K562 (cell line): ENCODE data around the gene ANK3. TPM values are rescaled to one million over a fixed set of nuclear protein-coding genes. Genes with fewer than 3 reads are reported as not detected.
A peak's percentile ranks its signal among the peaks of the same experiment; 100 is the strongest.

Experiments
- ATAC-seq: fragments of 200-7000 bp; cut with Tn5 transposase; 3 replicates; pipeline ENCODE4 v1.9.1; 2020; ENCODE audit warnings: moderate library complexity
- BruUV-seq: library from RNA; stranded (reverse); fragments of 400-500 nt; replicated peaks from 2 replicates; lab custom pipeline; 2021; lab: Mats Ljungman, UMichigan
- CTCF ChIA-PET: fragments of 300-600 bp; formaldehyde crosslinking; extraction: SDS; loops from one replicate; lab custom pipeline; 2021; ENCODE audit warnings: low intra/inter-chr PET ratio; lab: Yijun Ruan, JAX
- POLR2A ChIA-PET: fragments of 300-600, 350-650 bp; sonication (Branson Sonifier 250); formaldehyde crosslinking; extraction: SDS; loops from one replicate; lab custom pipeline; 2021; ENCODE audit warnings: antibody characterized with exemption, inconsistent platforms; lab: Yijun Ruan, JAX
- DNase-seq, 4 experiments: peaks; one replicate each; pipeline versions ENCODE4 v3.0.0 to v3.0.0-alpha.2; 2011 to 2018; ENCODE audit warnings: low spot score in 3 of 4, mixed read lengths in 3 of 4; ENCODE audit errors: extremely low read depth in 1 of 4
- FAIRE-seq: peaks from 2 replicates; lab custom pipeline; 2011; peaks lifted over from hg19 to GRCh38; lab: Jason Lieb, UNC
- H2AFZ ChIP-seq: 2 replicates; pipeline ENCODE4 v1.6.0; 2011; ENCODE audit warnings: low read depth, low read length, control low read depth, inconsistent platforms
- H3K27ac ChIP-seq: fragments of 200-600 bp; 3 replicates; pipeline ENCODE4 v1.8.0; 2011; ENCODE audit warnings: low read depth, mild to moderate bottlenecking, control low read depth, inconsistent platforms, low read length, moderate library complexity, mixed read lengths; ENCODE audit errors: extremely low read depth
- H3K27me3 ChIP-seq, 2 experiments: fragments of 300-600 bp in 1 of 2; 2 replicates in 1 of 2; 3 replicates in 1 of 2; pipeline versions ENCODE4 v1.6.0 to v1.8.0; 2011; ENCODE audit warnings: inconsistent platforms in 2 of 2, low read length in 2 of 2, mild to moderate bottlenecking in 1 of 2, mixed read lengths in 1 of 2, moderate library complexity in 1 of 2; ENCODE audit not compliant: control insufficient read depth in 2 of 2, insufficient read depth in 2 of 2
- H3K36me3 ChIP-seq: fragments of 300-600 bp; 3 replicates; pipeline ENCODE4 v1.8.0; 2011; ENCODE audit warnings: mild to moderate bottlenecking, low read length, inconsistent platforms; ENCODE audit not compliant: control insufficient read depth, insufficient read depth
- H3K4me1 ChIP-seq, 2 experiments: fragments of 200-600 bp in 1 of 2; replicated peaks in 1 of 2; 2 replicates in 1 of 2; 3 replicates in 1 of 2; pipeline versions ENCODE4 v1.5.1 to v1.8.0; 2011; ENCODE audit warnings: inconsistent platforms in 2 of 2, low read length in 2 of 2, mild to moderate bottlenecking in 1 of 2, mixed read lengths in 1 of 2, moderate library complexity in 1 of 2; ENCODE audit not compliant: control insufficient read depth in 2 of 2, insufficient read depth in 2 of 2
- H3K4me2 ChIP-seq: 2 replicates; pipeline ENCODE4 v1.6.1; 2011; ENCODE audit warnings: low read length, control low read depth, inconsistent platforms, mixed read lengths; ENCODE audit not compliant: insufficient read depth
- H3K4me3 ChIP-seq: fragments of 200-600 bp; sonication (generic), shearing (Covaris generic); 2 replicates; pipeline ENCODE4 v1.5.1; 2016; ENCODE audit warnings: control low read depth, inconsistent platforms
- H3K79me2 ChIP-seq: fragments of 200-600 bp; 3 replicates; pipeline ENCODE4 v1.8.0; 2011; ENCODE audit warnings: low read length, inconsistent platforms; ENCODE audit not compliant: control insufficient read depth, insufficient read depth
- H3K9ac ChIP-seq, 2 experiments: 2 replicates each; pipeline versions ENCODE4 v1.6.0 to v1.6.1; 2011; ENCODE audit warnings: low read depth in 2 of 2, low read length in 2 of 2, control low read depth in 1 of 2, inconsistent platforms in 1 of 2, mild to moderate bottlenecking in 1 of 2, mixed read lengths in 1 of 2; ENCODE audit not compliant: insufficient read depth in 1 of 2
- H3K9me1 ChIP-seq: one replicate; pipeline ENCODE4 v1.6.0; 2011; ENCODE audit warnings: inconsistent platforms, mild to moderate bottlenecking, low read length, moderate library complexity; ENCODE audit not compliant: control insufficient read depth, insufficient read depth
- H3K9me3 ChIP-seq: replicated peaks from 2 replicates; pipeline ENCODE4 v1.5.1; 2011; ENCODE audit warnings: low read depth, low read length, inconsistent platforms; ENCODE audit not compliant: control insufficient read depth, insufficient read depth
- H4K20me1 ChIP-seq: replicated peaks from 2 replicates; pipeline ENCODE4 v1.6.1; 2011; ENCODE audit warnings: low read length, inconsistent platforms, mixed read lengths; ENCODE audit not compliant: control insufficient read depth, insufficient read depth
- ATF1 ChIP-seq, 2 experiments: fragments of 450-650 bp in 1 of 2; IDR thresholded peaks; 2 replicates each; pipeline ENCODE4 v1.6.1; 2016; ENCODE audit warnings: missing compliant biosample characterization in 1 of 2, missing genetic modification characterization in 1 of 2
- BRD9 ChIP-seq: fragments of 450-650 bp; IDR thresholded peaks from 2 replicates; pipeline ENCODE4 v1.6.1; 2018; ENCODE audit warnings: low read depth; ENCODE audit not compliant: partially characterized antibody
- C11orf30 ChIP-seq: fragments of 450-650 bp; IDR thresholded peaks from 2 replicates; pipeline ENCODE4 v1.6.1; 2016; ENCODE audit warnings: low read depth, mild to moderate bottlenecking
- CBFA2T2 ChIP-seq: fragments of 450-650 bp; conservative IDR thresholded peaks from 2 replicates; pipeline ENCODE4 v1.6.1; 2017; ENCODE audit warnings: mild to moderate bottlenecking
- DDX20 ChIP-seq: fragments of 450-650 bp; IDR thresholded peaks from 2 replicates; pipeline ENCODE4 v1.6.1; 2016; ENCODE audit warnings: missing genetic modification characterization, low read depth, mild to moderate bottlenecking, missing compliant biosample characterization, moderate library complexity
- MAFF ChIP-seq: IDR thresholded peaks from 2 replicates; pipeline ENCODE4 v1.6.1; 2012; ENCODE audit warnings: low read length, improper control_type of control experiment
- MAFG ChIP-seq: fragments of 450-650 bp; conservative IDR thresholded peaks from 2 replicates; pipeline ENCODE4 v1.6.1; 2016; ENCODE audit warnings: missing genetic modification characterization, missing compliant biosample characterization
- MAFK ChIP-seq: IDR thresholded peaks from 2 replicates; pipeline ENCODE4 v1.6.1; 2011; ENCODE audit warnings: low read length, improper control_type of control experiment
- NFE2 ChIP-seq: IDR thresholded peaks from 2 replicates; pipeline ENCODE4 v1.6.1; 2014; ENCODE audit warnings: antibody characterized with exemption, low read depth
- NR2C2 ChIP-seq, 2 experiments: fragments of 200-800 bp in 1 of 2; sonication (Bioruptor generic) in 1 of 2; sonication (generic) in 1 of 2; formaldehyde crosslinking in 1 of 2; IDR thresholded peaks; 2 replicates each; pipeline versions ENCODE4 v1.6.1 to v1.8.0; 2016 to 2022; ENCODE audit warnings: mild to moderate bottlenecking in 1 of 2, missing compliant biosample characterization in 1 of 2, missing genetic modification characterization in 1 of 2, missing genetic modification reagents in 1 of 2
- NRF1 ChIP-seq, 2 experiments: fragments of 450-650 bp; IDR thresholded peaks in 1 of 2; conservative IDR thresholded peaks in 1 of 2; 2 replicates each; pipeline ENCODE4 v1.6.1; 2014; ENCODE audit warnings: mild to moderate bottlenecking in 2 of 2
- TAL1 ChIP-seq: fragments of 450-650 bp; IDR thresholded peaks from 2 replicates; pipeline ENCODE4 v1.6.1; 2016; ENCODE audit warnings: mild to moderate bottlenecking
- TRIM24 ChIP-seq, 2 experiments: fragments of 450-650 bp; IDR thresholded peaks; 2 replicates each; pipeline ENCODE4 v1.6.1; 2016
- ZNF584 ChIP-seq: fragments of 200-800 bp; sonication (Bioruptor generic); IDR thresholded peaks from 2 replicates; pipeline ENCODE4 v1.6.1; 2016; ENCODE audit warnings: low read depth, mild to moderate bottlenecking, missing genetic modification characterization, missing compliant biosample characterization
- ZNF717 ChIP-seq: fragments of 250-450 bp; sonication (Bioruptor Pico); IDR thresholded peaks from 2 replicates; pipeline ENCODE4 v1.5.0; 2021
- ZNF785 ChIP-seq: fragments of 250-450 bp; sonication (Bioruptor Pico); IDR thresholded peaks from 2 replicates; pipeline ENCODE4 v1.4.0; 2020; ENCODE audit warnings: mild to moderate bottlenecking
- whole genome bisulfite sequencing: fragments of 100-300 bp; shearing (Covaris generic); methylation state at CpG from one replicate; pipeline ENCODE4 v1.1.6; 2016; ENCODE audit warnings: low coverage, mixed read lengths; ENCODE audit not compliant: insufficient coverage; ENCODE audit errors: missing lambda C conversion rate; 5-methylcytosine and 5-hydroxymethylcytosine counted together
- in situ Hi-C: fragments of 300-500 bp; cut with MboI; formaldehyde crosslinking; loops from 4 replicates; pipeline ENCODE4 v1.15.0; 2018; ENCODE audit warnings: inconsistent platforms, mixed read lengths
- intact Hi-C: fragments of 100-400 bp; cut with micrococcal nuclease; formaldehyde crosslinking; loops from 2 replicates; pipeline ENCODE4 v1.14.2; 2022
- polyA plus RNA-seq, 8 experiments: library from polyadenylated mRNA; depleted of rRNA in 4 of 8; stranded (reverse) in 5 of 8; unstranded in 3 of 8; fragments of >200 nt; fragmentation: Nextera tagmentation in 2 of 8; fragmentation: Illumina TruSeq in 1 of 8; extraction: Ambion mirVana in 2 of 8; extraction: Trizol in 1 of 8; gene quantifications; 2 replicates each; pipeline versions ENCODE4 v1.2.1 to v1.2.3, GENCODE V29; 2011 to 2014; ENCODE audit warnings: inconsistent platforms in 1 of 8, missing spikeins in 1 of 8
- total RNA-seq, 7 experiments: library from RNA; depleted of rRNA in 6 of 7; stranded (reverse); fragments of >200 nt in 6 of 7; fragmentation: Illumina TruSeq in 2 of 7; extraction: Trizol in 2 of 7; gene quantifications; 2 replicates each; pipeline versions ENCODE4 v1.2.1 to v1.2.3, GENCODE V29; 2011 to 2021; ENCODE audit warnings: low replicate concordance in 1 of 7
- TF ChIP-seq, protein P1 (sequence below): IDR thresholded peaks from 3 replicates; pipeline ENCODE4 v1.6.1; 2011; ENCODE audit warnings: borderline replicate concordance, mild to moderate bottlenecking; ENCODE audit not compliant: insufficient read length, insufficient read depth

The ANK3 gene
- total and polyA plus RNA-seq, 9 of the 15 experiments (the other 6 are each of a cell fraction or from before 2014, with no cell fraction given), result 10.0 to 32.3 (median 17.9) TPM

DNA sequence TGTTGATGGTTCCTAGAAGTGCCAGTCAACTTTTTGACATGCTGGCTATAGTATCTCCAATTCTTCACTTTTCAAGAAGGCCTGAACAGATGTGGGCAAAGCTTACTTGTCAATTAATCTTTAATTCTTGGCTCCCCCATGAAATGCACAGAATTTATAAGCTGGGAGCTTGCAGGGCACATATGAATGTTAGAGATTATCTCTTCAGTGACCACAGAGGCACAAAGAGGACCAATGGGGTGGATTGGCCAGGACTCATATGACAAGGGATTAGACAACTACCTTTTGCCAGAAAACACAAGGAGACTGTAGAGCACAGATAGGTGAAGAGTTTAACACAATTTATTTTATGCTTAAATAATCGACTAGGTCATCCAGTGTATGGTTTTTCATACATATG is 361.6 kb downstream of the ANK3 start:
- H2AFZ ChIP-seq, result no peak overlapping the region
- intact Hi-C loops, result loop anchor here (10.0 kb wide), 1 partner anchor 783 kb away; no protein-coding TSS in a partner anchor
- POLR2A ChIA-PET, result interaction anchor here (0.6 kb wide), 1 partner anchor 123 kb away, joined by 3 read pairs; no protein-coding TSS in a partner anchor
- H3K4me2 ChIP-seq, result no peak overlapping the region
- FAIRE-seq, result no peak
- 3% methylated on average over 1 of the region's 1 CpG for WGBS
- no peak overlapping the region for H3K9ac ChIP-seq
- no peaks in the 10 kb centered on the region for H3K9me1 ChIP-seq
- BruUV-seq, result no TSS peak
- no peak overlapping the region for H3K4me3 ChIP-seq
- DNase-seq, result peak in 2 of 4 experiments; percentile 25 to 41
- no peaks in the 10 kb centered on the region for H3K79me2 ChIP-seq
- H3K27ac ChIP-seq, result no peak overlapping the region
- no peaks in the 10 kb centered on the region for H3K9me3 ChIP-seq
- TF ChIP-seq TAL1 (peak; percentile 25; the same call in 1 of the 2 replicates), CBFA2T2 (no peak)
- TF ChIP-seq, all 486 proteins: peak for 1
- H3K4me1 ChIP-seq, result peaks cover 3 to 15% of the 10 kb centered on the region in 2 experiments; a peak in 4 of 5 replicates
- no peak for ATAC-seq
- CTCF ChIA-PET, result no interaction called here
- H4K20me1 ChIP-seq, result no peaks in the 10 kb centered on the region
- no peaks in the 10 kb centered on the region for H3K36me3 ChIP-seq
- in situ Hi-C loops, result no loop called here
- H3K27me3 ChIP-seq, result peaks cover 3 to 8% of the 10 kb centered on the region in 2 experiments; a peak in 3 of 5 replicates

DNA sequence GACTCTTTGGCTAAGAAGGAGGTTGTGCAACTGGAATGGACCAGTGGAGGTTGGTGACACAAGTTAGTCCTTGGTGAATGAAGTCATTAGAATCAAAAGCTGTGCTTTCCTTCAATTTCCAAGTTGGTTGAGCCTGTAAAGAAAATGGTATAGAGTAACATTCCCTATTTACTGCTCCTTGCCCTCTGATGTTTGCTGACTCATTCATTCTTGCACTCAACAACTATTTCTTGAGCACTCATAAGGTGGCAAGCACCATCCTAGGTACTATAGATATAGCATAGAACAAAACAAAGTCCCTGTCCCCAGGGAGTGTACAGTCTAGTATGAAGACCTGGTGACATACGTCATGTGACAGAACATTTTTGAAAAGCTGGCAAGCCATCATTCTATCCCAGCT is 364.4 kb downstream of the ANK3 start:
- ChIA-PET CTCF (no interaction called here), POLR2A (no interaction called here)
- no peak for FAIRE-seq
- no peak overlapping the region for H2AFZ ChIP-seq
- H3K4me1 ChIP-seq, result no peaks in the 10 kb centered on the region; a peak in 1 of 5 replicates
- peaks cover 3 to 8% of the 10 kb centered on the region in 2 experiments; a peak in 3 of 5 replicates for H3K27me3 ChIP-seq
- no peak for ATAC-seq
- no TSS peak for BruUV-seq
- in situ Hi-C loops, result no loop called here
- 10% methylated on average over 1 of the region's 1 CpG for WGBS
- H3K79me2 ChIP-seq, result no peaks in the 10 kb centered on the region
- H4K20me1 ChIP-seq, result no peaks in the 10 kb centered on the region
- no peaks in the 10 kb centered on the region for H3K9me1 ChIP-seq
- H3K36me3 ChIP-seq, result no peaks in the 10 kb centered on the region
- H3K9ac ChIP-seq, result no peak overlapping the region
- H3K4me2 ChIP-seq, result no peak overlapping the region
- no peaks in the 10 kb centered on the region for H3K9me3 ChIP-seq
- no peak overlapping the region for H3K27ac ChIP-seq
- intact Hi-C loops, result loop anchor here (10.0 kb wide), 1 partner anchor 780 kb away; no protein-coding TSS in a partner anchor
- H3K4me3 ChIP-seq, result no peak overlapping the region
- DNase-seq, result no peak
- no peak for TF ChIP-seq ZNF785 (CRISPR knock-in tag)
- peak; percentile 40 for TF ChIP-seq NFE2
- TF ChIP-seq ATF1 (CRISPR knock-in tag; IDR thresholded peaks at IDR 0.05), result no peak
- no peak for TF ChIP-seq ATF1 (tag; IDR thresholded peaks at IDR 0.05)
- no peak for TF ChIP-seq DDX20 (tag)
- no peak for TF ChIP-seq ZNF584 (CRISPR knock-in tag)
- peak; percentile 43; the same call in 1 of the 2 replicates for TF ChIP-seq MAFF
- no peak for TF ChIP-seq BRD9
- TF ChIP-seq, protein P1, sequence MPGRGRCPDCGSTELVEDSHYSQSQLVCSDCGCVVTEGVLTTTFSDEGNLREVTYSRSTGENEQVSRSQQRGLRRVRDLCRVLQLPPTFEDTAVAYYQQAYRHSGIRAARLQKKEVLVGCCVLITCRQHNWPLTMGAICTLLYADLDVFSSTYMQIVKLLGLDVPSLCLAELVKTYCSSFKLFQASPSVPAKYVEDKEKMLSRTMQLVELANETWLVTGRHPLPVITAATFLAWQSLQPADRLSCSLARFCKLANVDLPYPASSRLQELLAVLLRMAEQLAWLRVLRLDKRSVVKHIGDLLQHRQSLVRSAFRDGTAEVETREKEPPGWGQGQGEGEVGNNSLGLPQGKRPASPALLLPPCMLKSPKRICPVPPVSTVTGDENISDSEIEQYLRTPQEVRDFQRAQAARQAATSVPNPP, result no peak
- TF ChIP-seq ZNF717, result no peak
- no peak for TF ChIP-seq NR2C2 (CRISPR knock-in tag; IDR thresholded peaks at IDR 0.05)
- no peak for TF ChIP-seq NR2C2 (tag; IDR thresholded peaks at IDR 0.05)
- no peak for TF ChIP-seq NRF1 (conservative IDR thresholded peaks at IDR 0.05 in 1 of 2, IDR thresholded peaks at IDR 0.05 in 1 of 2)
- peak; percentile 66 for TF ChIP-seq MAFG (tag)
- no peak for TF ChIP-seq TRIM24 (IDR thresholded peaks at IDR 0.05)
- TF ChIP-seq MAFK, result peak; percentile 41; the same call in 1 of the 2 replicates
- TF ChIP-seq C11orf30, result peak; percentile 64
